Measurements from ENCODE around the gene AIFM3.
"Not testable (repeated sequence)": the region's sequence is repeated elsewhere in the genome, so short reads cannot be mapped to it uniquely, and the experiment has no call there.

The AIFM3 gene

DNA sequence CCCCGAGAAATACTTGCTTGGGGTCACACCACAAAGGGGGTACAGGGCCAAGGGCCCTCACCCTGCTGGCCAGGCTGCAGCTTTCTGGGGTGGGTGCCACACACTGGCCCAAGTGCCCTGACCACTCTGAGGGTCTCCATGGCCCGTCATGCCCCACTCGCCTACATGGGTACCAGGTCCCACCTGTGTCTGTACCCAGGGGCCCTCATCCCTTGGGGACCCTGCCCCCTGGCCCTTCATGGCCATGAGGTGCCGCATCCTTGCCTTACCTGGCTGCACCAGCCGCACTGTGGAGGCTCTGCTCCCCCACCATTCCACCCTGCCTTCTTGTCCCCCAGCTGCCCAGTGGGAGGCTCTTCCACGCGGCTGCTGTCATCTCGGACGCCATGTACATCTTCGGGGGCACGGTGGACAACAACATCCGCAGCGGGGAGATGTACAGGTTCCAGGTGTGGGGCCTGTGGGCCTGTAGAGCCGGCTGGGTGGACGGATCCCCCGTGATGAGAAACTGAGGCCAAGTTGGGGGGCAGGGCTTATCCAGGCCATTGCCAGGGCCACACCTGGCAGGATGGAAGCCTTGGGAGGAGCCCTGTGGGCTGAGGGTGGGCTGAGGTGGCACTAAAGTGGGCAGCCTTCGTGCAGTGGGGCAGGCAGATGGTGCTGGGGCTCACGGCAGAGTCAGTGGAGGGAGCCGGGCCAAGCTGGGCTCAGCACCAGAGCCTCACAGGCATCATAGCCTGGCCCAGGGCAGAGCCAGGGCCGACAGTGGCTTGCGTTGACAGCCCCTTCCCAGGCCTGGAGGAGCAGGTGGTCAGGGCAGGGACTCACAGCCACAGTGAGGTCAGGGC, 25.6 kb downstream of the AIFM3 start:
- no peak for DNase-seq

DNA sequence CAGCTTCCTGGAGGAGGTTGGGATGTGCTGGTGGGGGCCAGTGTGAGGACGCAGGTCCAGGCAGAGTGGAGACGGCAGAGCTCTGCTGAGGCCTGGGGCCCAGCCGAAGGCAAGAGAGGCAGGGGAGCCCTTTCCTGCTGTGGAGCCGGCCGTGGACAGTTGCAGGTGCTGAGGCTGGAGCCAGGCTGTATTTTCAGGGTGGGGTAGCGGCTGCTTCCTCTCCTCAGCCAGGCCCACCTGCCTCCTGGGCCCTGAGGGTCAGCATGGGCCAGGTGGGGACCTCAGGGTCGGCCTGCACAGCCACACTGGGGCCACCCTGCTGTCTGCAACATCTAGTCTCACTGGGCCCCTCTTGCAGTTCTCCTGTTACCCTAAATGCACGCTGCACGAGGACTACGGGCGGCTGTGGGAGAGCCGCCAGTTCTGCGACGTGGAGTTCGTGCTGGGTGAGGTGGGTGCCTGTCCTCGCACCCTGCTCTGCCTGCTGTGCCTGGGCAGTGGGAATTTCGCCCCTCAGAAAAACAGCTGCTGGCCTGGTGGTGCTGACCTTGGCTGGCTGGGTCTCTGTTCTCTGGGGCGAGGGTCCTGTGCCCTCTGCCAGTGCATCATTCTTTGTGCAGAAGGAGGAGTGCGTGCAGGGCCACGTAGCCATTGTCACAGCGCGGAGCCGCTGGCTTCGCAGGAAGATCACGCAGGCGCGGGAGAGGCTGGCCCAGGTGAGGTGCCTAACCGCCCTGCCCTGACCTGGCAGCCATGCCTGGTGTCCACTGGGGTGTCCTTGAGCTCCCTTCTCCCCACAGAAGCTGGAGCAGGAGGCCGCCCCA, 26.5 kb downstream of the AIFM3 start:
- DNase-seq, result no peak

DNA sequence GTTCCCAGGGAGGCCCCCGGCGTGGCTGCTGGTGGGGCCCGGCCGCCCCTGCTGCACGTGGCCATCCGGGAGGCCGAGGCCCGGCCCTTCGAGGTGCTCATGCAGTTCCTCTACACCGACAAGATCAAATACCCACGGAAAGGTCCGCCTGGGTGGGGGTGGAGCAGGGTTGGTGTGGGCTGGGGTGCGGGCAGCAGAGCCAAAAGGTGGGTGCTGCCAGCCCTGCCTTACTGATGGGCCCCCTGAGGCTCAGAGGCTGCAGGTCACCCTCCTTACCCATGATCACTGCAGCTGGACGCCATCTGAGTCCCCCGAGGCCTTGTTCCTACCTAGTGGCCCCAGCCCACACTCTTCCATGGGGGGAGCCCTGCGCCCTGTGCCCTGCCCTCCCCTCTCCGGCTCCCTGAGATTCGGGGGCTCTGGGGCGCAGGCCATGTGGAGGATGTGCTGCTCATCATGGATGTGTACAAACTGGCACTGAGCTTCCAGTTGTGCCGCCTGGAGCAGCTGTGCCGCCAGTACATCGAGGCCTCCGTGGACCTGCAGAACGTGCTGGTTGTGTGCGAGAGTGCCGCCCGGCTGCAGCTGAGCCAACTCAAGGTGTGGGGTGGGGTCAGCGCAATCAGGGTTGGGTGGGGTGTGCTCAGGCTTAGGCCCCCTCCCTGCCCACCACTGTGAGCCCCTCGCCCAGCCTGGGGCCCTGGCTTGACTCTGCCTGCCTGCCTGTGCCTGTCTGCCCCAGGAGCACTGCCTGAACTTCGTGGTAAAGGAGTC, 27.3 kb downstream of the AIFM3 start:
- DNase-seq, result no peak

- no peak for DNase-seq
Measured at GRCh38 chr22:20994902-20995241, 27.8 kb downstream of the AIFM3 start.

- DNase-seq, result no peak
Measured at GRCh38 chr22:20995329-20996030, 28.4 kb downstream of the AIFM3 start.

DNA sequence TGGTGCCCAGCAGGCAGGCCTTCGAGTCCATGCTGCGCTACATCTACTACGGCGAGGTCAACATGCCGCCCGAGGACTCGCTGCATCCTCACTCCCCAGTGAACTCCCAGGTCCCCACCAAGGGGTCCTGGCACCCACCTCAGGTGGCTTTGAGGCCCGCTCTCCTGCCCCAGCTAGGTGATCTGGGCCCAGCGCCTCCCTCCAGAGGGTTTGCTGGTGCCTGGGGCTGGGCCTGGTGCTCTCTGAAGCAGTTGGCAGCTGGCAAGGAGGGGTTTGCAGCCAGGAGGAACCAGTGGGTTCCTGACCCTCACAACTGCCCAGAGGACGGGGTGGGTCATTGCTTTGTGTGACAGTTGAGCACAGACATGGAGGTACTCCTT, 29.0 kb downstream of the AIFM3 start:
- DNase-seq, result no peak

- DNase-seq, result no peak
Measured at GRCh38 chr22:20996598-20997535, 29.8 kb downstream of the AIFM3 start.

GRCh38 chr22:20997536-20998257, 30.6 kb downstream of the AIFM3 start:
- DNase-seq, result no peak

- no peak for DNase-seq
Measured at GRCh38 chr22:20998411-20999336, 31.6 kb downstream of the AIFM3 start.

- no peak for DNase-seq
Measured at GRCh38 chr22:20999350-21000206, 32.5 kb downstream of the AIFM3 start.

DNA sequence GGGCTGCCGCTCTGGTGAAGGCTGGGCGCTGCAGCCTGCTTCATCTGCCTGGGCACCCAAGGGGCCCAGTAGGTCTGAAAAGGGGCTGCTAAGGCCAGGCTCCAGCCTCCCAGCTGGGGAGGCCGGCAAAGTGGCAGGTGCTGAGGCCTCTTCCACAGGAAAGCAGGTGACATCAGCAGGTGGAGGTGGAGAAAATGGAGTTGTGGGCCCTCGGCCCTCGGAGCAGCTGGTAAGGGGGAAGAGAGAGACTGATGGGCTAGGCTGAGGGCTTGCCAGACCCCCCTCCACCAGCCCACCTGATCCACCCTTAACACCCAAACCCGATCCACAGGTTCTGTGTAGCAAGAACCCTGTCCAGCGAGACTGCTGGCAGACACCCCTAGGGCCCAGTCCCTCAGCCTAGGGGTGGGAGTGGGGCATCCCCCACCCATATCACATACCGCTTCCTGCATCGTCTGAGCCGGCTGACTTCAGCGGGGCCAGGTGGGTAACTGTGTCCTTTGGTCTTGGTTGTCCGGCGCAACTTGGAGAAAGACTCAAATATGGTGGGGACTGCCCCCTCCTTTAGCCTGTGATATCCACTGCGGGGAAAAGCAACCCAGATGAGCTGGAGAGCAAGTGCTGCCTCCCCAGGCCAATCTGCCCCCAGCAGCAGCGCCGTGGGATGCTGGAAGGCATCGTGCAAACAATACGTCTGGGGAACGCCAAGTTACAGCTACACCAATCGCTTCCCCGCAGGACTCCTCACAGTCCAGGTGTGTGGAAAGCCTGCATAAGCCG, 33.3 kb downstream of the AIFM3 start:
- no peak for DNase-seq

DNA sequence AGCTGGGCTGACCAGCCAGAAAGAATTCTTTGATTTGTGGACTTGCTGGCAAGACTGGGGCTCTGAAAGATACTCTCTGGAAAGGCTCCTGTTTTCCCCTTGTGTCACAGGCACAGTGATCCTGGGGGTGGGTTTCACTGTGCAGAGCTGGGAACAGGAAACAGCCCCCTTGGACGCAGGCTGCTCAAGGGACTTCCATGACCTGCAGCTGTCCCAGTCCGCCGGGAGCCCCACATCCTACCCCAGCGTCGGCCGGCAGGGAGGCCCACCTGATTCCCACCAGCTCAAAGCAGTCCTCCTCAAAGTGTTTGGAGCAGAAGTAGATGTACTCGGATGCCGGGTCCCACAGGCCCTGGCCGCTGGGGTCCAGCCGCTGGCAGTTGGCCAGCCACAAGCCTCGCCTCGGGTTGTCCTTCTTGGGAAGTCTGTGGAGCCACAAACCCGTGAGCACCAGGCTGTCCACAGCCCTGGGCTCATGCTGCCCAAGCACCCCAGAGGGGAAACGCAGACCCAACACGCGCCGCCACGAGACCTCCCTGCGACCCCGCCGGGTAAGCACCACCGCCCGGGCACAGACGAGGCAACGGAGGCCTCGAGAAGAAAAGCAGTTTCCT, 34.0 kb downstream of the AIFM3 start:
- no peak for DNase-seq

DNA sequence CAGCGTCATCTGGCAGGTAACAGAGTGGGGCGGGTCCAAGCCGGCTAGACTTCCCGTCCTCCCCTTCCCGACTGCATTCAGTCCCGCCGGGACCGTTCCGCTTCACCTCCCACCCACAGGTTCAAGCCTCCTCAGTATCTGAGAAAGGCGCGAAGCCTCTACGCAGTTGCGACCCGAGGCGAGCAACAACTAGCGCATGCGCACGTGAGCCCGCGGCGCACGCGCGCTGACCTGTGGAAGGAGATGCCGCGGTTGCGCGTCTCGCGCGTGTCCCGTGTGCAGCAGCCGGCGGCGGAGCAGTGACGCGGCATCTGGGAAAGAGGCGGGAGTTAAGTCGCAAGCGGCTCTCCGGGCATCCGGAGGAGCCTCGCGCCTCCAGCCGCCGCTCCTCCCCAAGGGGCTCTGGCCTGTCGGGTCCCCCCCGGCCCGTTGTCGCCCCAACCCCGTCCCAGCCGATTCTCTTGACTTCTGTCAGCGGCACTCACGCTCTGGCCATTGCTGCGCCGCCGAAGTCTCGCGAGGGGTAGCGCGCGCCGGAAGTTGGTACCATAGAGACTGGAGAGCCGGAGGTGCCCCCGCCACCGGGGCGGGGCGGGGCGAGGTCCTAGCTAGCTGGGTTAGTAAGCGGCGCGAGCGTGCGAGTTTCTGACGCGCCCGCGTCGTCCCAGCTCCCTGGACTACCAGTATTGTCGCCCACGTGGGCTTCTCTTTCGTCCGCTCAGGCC, 34.7 kb downstream of the AIFM3 start, which contains the start of gene THAP7:
THAP7 (minus strand) TSS at position 518 of the 725 bp plus-strand sequence; CDS start at position 311, 207 bp downstream.
- peak; percentile 82 for DNase-seq

- DNase-seq, result no peak
Measured at GRCh38 chr22:21003782-21004181, 36.7 kb downstream of the AIFM3 start.

DNA sequence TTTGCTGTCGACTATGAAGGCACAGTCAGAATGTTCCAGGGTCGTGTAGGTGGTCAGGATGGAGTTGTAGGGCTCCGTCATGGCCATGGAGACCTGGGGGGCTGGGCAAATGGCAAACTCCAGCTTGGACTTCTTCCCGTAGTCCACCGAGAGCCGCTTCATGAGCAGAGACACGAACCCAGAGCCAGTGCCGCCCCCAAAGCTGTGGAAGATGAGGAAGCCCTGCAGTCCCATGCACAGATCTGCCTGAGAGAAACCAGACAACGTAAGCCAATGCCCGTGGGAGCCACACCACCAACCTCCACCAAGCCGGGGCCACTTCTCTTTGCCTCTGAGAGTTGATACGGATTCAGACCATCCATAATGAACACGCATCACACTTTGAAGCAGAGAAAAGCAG, 42.2 kb downstream of the AIFM3 start:
- DNase-seq, result not testable (repeated sequence)

- DNase-seq, result no peak
Measured at GRCh38 chr22:21009638-21010425, 42.8 kb downstream of the AIFM3 start.
